Right lobe of liver (tissue), 6 donors: ENCODE results near the gene ZSWIM1. TPM values are rescaled to one million over a fixed set of nuclear protein-coding genes. Genes with fewer than 3 reads are reported as not detected.

ENCODE experiments used
- ATAC-seq, 4 donors: fragments of 200-7000 bp; cut with Tn5 transposase; one replicate each; pipeline ENCODE4 v1.9.1; 2020; ENCODE audit warnings: mild to moderate bottlenecking in 4 of 4, moderate library complexity in 4 of 4
- DNase-seq, 3 donors: peaks; one replicate each; pipeline ENCODE4 v3.0.0-alpha.2; 2020
- H3K27ac ChIP-seq, 3 donors: fragments of 200-600 bp; one replicate each; pipeline ENCODE4 v1.8.0; 2022
- H3K27me3 ChIP-seq, 2 donors: fragments of 200-600 bp; one replicate each; pipeline ENCODE4 v1.8.0; 2022
- H3K36me3 ChIP-seq, 4 donors: fragments of 200-600 bp; sonication (generic) in 1 of 4; one replicate each; pipeline versions ENCODE4 v1.5.1 to v1.8.0; 2017 to 2022; ENCODE audit warnings: control low read depth in 1 of 4
- H3K4me1 ChIP-seq, 4 donors: fragments of 200-600 bp; sonication (generic) in 1 of 4; one replicate each; pipeline versions ENCODE4 v1.5.1 to v1.8.0; 2017 to 2022; ENCODE audit warnings: control low read depth in 1 of 4
- H3K4me3 ChIP-seq, 3 donors: fragments of 200-600 bp; one replicate each; pipeline ENCODE4 v1.8.0; 2022
- H3K9me3 ChIP-seq, 4 donors: fragments of 200-600 bp; sonication (generic) in 1 of 4; one replicate each; pipeline versions ENCODE4 v1.5.1 to v1.8.0; 2017 to 2022; ENCODE audit warnings: control low read depth in 1 of 4
- CTCF ChIP-seq, 4 donors: fragments of 200-600 bp in 3 of 4; fragments of 450-650 bp in 1 of 4; IDR thresholded peaks; one replicate each; pipeline versions ENCODE4 v1.5.1 to v1.8.0; 2016 to 2022; ENCODE audit warnings: antibody characterized with exemption in 4 of 4, mild to moderate bottlenecking in 2 of 4
- POLR2A ChIP-seq: fragments of 450-650 bp; IDR thresholded peaks from one replicate; pipeline ENCODE4 v1.6.1; 2017; ENCODE audit warnings: antibody characterized with exemption, mild to moderate bottlenecking
- WGBS: methylation state at CpG from one replicate; pipeline ENCODE4 v1.1.6; 2018; ENCODE audit warnings: low coverage, low lambda C conversion rate; ENCODE audit not compliant: insufficient coverage; ENCODE audit errors: missing lambda C conversion rate; 5-methylcytosine and 5-hydroxymethylcytosine counted together
- intact Hi-C, 2 donors: fragments of 100-400 bp; cut with DNase I; formaldehyde crosslinking; loops; one replicate each; pipeline versions ENCODE4 v1.11.2 to v1.14.1; 2022
- total RNA-seq, 6 experiments: library from RNA; depleted of rRNA in 2 of 6; stranded (reverse); fragments of >200 nt in 2 of 6; fragmentation: NEBNext Ultra II Directional in 3 of 6; extraction: Animal tissue kit (Norgen Biotek cat#: 25700) in 3 of 6; gene quantifications; one replicate each; pipeline versions ENCODE4 v1.1.0 to v1.2.4, GENCODE V29; 2016 to 2023
- donor health status: DM: no; HTN: yes; CAD: no.
- donor health status: DM: no; HTN: no; CAD: no.
- donor health status: DM: no; HTN: no; CAD: no.
- donor health status: DM: no; HTN: yes; CAD: no.
- donor health status: DM: no; HTN: yes; CAD: no.

Gene ZSWIM1
- total RNA-seq, 6 experiments from 2014 or later = 2.4 to 3.3 (median 3.1) TPM

GRCh38 chr20:45887346-45887715 is 6.3 kb downstream of the ZSWIM1 start, which contains the start of gene SPATA25:
TSS of gene SPATA25 (minus strand) at chr20:45887622. CDS start at chr20:45887590, 32 bp downstream.
- ATAC-seq (no peak), DNase-seq (no peak)
- Histone ChIP-seq H3K27me3 (no peaks in the 10 kb centered on the region), H3K27ac (no peak within 1 kb of the TSS), H3K9me3 (no peaks in the 10 kb centered on the region), H3K4me3 (no peak within 1 kb of the TSS), H3K36me3 (peaks cover 0 to 14% (median 0%) of the 10 kb centered on the region in 4 donors), H3K4me1 (peaks cover 0 to 27% (median 6%) of the 10 kb centered on the region in 4 donors)
- TF ChIP-seq CTCF (IDR thresholded peaks at IDR 0.05) = no peak
- TF ChIP-seq POLR2A = no peak
- intact Hi-C loops = loop anchor here in 1 of 2 donors (10.0 kb wide), 1 partner anchor 77 kb away; no protein-coding TSS in a partner anchor
- 89% methylated on average over 2 of the region's 8 CpGs for WGBS

- no peak overlapping the region for H3K27ac ChIP-seq
- peaks cover 0 to 9% (median under 1%) of the 10 kb centered on the region in 4 donors for H3K36me3 ChIP-seq
- H3K9me3 ChIP-seq = no peaks in the 10 kb centered on the region
- DNase-seq = no peak
- TF ChIP-seq CTCF (IDR thresholded peaks at IDR 0.05) (no peak), POLR2A (no peak)
- no peak for ATAC-seq
- WGBS = no CpG with 5 or more reads among the region's 3 CpGs
- peaks cover 0 to 38% (median 6%) of the 10 kb centered on the region in 4 donors for H3K4me1 ChIP-seq
- no peak overlapping the region for H3K4me3 ChIP-seq
- H3K27me3 ChIP-seq = no peaks in the 10 kb centered on the region
- intact Hi-C loops = loop anchor here in 1 of 2 donors (10.0 kb wide), 1 partner anchor 76 kb away; no protein-coding TSS in a partner anchor
These were observed 7.7 kb downstream of the ZSWIM1 start for GRCh38 chr20:45888681-45889080.

- Histone ChIP-seq H3K4me1 (peaks cover 0 to 38% (median 6%) of the 10 kb centered on the region in 4 donors), H3K27me3 (no peaks in the 10 kb centered on the region), H3K36me3 (peaks cover 0 to 21% (median 9%) of the 10 kb centered on the region in 4 donors), H3K4me3 (peak overlapping the region; percentile 75 to 93 (median 77)), H3K9me3 (no peaks in the 10 kb centered on the region), H3K27ac (peak overlapping the region; percentile 75 to 82 (median 81))
- ATAC-seq (peak; percentile 71 to 81 (median 77)), DNase-seq (peak; percentile 82 to 87 (median 86))
- under 1% methylated on average over 26 of the region's 79 CpGs for WGBS
- intact Hi-C loops = loop anchor here in 1 of 2 donors (10.0 kb wide), 1 partner anchor 54 kb away; no protein-coding TSS in a partner anchor
- TF ChIP-seq POLR2A (peak; percentile 28), CTCF (IDR thresholded peaks at IDR 0.05) (peak; percentile 53 to 75 (median 73))
These were observed 9.3 kb downstream of the ZSWIM1 start for GRCh38 chr20:45890077-45890984.

- H3K4me3 ChIP-seq = peak within 1 kb of the TSS; percentile 75 to 93 (median 77)
- H3K27me3 ChIP-seq = no peaks in the 10 kb centered on the region
- peak within 1 kb of the TSS; percentile 75 to 82 (median 81) for H3K27ac ChIP-seq
- no peaks in the 10 kb centered on the region for H3K9me3 ChIP-seq
- ATAC-seq = peak; percentile 82 to 89 (median 84)
- peaks cover 0 to 38% (median 6%) of the 10 kb centered on the region in 4 donors for H3K4me1 ChIP-seq
- peak in 1 of 4 donors; percentile 15 for TF ChIP-seq CTCF (IDR thresholded peaks at IDR 0.05)
- peak; percentile 80 for TF ChIP-seq POLR2A
- peaks cover 0 to 29% (median 12%) of the 10 kb centered on the region in 4 donors for H3K36me3 ChIP-seq
- DNase-seq = peak; percentile 95 to 97 (median 97)
- intact Hi-C loops = loop anchor here in 1 of 2 donors (10.0 kb wide), 1 partner anchor 54 kb away; no protein-coding TSS in a partner anchor
- WGBS = 3% methylated on average over 5 of the region's 78 CpGs
These were observed 10.3 kb downstream of the ZSWIM1 start, which contains the start of the genes CTSA and NEURL2 for GRCh38 chr20:45890985-45891983. TSS of gene CTSA (plus strand) at chr20:45891335. CDS start at chr20:45891569, 234 bp downstream. TSS of gene NEURL2 (minus strand) at chr20:45891208. CDS start at chr20:45890991, 217 bp downstream.
